Muscle of leg (tissue), 11 donors: ENCODE measurements around the gene LMF1. TPM values are rescaled to one million over a fixed set of nuclear protein-coding genes. Genes with fewer than 3 reads are reported as not detected.

Source experiments
- DNase-seq: peaks from one replicate; pipeline ENCODE4 v3.0.0; 2013
- H3K27ac ChIP-seq: one replicate; pipeline ENCODE4 v1.5.1; 2013; ENCODE audit warnings: mild to moderate bottlenecking, low read length, control low read depth
- H3K27me3 ChIP-seq: one replicate; pipeline ENCODE4 v1.6.1; 2013; ENCODE audit warnings: low read length; ENCODE audit not compliant: control insufficient read depth, insufficient read depth
- H3K36me3 ChIP-seq: one replicate; pipeline ENCODE4 v1.6.1; 2013; ENCODE audit warnings: low read length; ENCODE audit not compliant: control insufficient read depth, insufficient read depth
- H3K4me1 ChIP-seq: one replicate; pipeline ENCODE4 v1.6.1; 2013; ENCODE audit warnings: low read length; ENCODE audit not compliant: control insufficient read depth, insufficient read depth
- H3K4me3 ChIP-seq: one replicate; pipeline ENCODE4 v1.5.1; 2013; ENCODE audit warnings: low read length, control low read depth
- H3K9me3 ChIP-seq: replicated peaks from 2 replicates; pipeline ENCODE4 v1.6.1; 2013; ENCODE audit warnings: low read depth, low read length; ENCODE audit not compliant: control insufficient read depth
- WGBS: methylation state at CpG from one replicate; pipeline ENCODE4 v1.1.5; 2013; ENCODE audit warnings: missing lambda C conversion rate; ENCODE audit not compliant: insufficient coverage; 5-methylcytosine and 5-hydroxymethylcytosine counted together
- polyA plus RNA-seq, 8 donors: library from polyadenylated mRNA; unstranded; fragments of 120-200 nt; gene quantifications; one replicate each; pipeline versions ENCODE4 v1.2.1 to v1.2.3, GENCODE V29; 2013; ENCODE audit warnings: inconsistent platforms in 1 of 8, low replicate concordance in 1 of 8; ENCODE audit not compliant: insufficient read length in 8 of 8, insufficient read depth in 1 of 8
- total RNA-seq: library from RNA; stranded (reverse); fragments of 120-200 nt; gene quantifications from one replicate; pipeline ENCODE4 v1.2.4, GENCODE V29; 2013

Gene LMF1
- total and polyA plus RNA-seq, 9 donors, result 8.7 to 14.1 (median 10.2) TPM

- Histone ChIP-seq H3K36me3 (no peaks in the 10 kb centered on the region), H3K27ac (no peak overlapping the region), H3K27me3 (peaks cover 10% of the 10 kb centered on the region), H3K4me1 (peaks cover 22% of the 10 kb centered on the region), H3K4me3 (no peak overlapping the region), H3K9me3 (peaks cover 23% of the 10 kb centered on the region)
- 93% methylated on average over 2 of the region's 4 CpGs for WGBS
- DNase-seq, result no peak
These were observed 134.6 kb downstream of the LMF1 start for GRCh38 chr16:836221-836620.

DNA sequence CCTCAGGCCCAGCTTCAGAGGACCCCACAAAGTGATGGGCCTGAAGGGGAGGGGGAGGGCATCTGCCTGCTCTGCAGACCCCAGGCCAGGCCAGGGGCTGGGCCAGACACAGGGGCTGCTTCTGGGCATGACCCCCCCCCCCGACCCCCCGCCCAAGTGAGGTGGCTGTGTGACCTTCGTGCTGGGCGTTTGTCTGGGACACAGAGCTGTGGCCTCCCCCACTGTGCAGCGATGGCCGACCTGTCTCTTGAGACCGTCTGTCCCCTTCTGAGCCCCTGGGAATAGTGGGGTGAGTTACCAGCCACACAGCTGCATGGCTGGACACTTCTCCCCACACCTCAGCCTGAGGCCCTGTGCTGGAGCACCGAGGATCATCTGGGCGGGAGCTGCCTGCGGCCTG, 135.4 kb downstream of the LMF1 start:
- 96% methylated on average over 7 of the region's 10 CpGs for WGBS
- H3K27me3 ChIP-seq, result peaks cover 10% of the 10 kb centered on the region
- H3K4me3 ChIP-seq, result no peak overlapping the region
- DNase-seq, result no peak
- peaks cover 15% of the 10 kb centered on the region for H3K4me1 ChIP-seq
- H3K9me3 ChIP-seq, result peaks cover 23% of the 10 kb centered on the region
- no peak overlapping the region for H3K27ac ChIP-seq
- H3K36me3 ChIP-seq, result no peaks in the 10 kb centered on the region

GRCh38 chr16:833411-833810, 137.4 kb downstream of the LMF1 start:
- Histone ChIP-seq H3K27ac (no peak overlapping the region), H3K36me3 (no peaks in the 10 kb centered on the region), H3K4me1 (peaks cover 3% of the 10 kb centered on the region), H3K9me3 (peaks cover 23% of the 10 kb centered on the region), H3K27me3 (peaks cover 10% of the 10 kb centered on the region), H3K4me3 (no peak overlapping the region)
- WGBS, result 75% methylated on average over 12 of the region's 14 CpGs
- no peak for DNase-seq

DNA sequence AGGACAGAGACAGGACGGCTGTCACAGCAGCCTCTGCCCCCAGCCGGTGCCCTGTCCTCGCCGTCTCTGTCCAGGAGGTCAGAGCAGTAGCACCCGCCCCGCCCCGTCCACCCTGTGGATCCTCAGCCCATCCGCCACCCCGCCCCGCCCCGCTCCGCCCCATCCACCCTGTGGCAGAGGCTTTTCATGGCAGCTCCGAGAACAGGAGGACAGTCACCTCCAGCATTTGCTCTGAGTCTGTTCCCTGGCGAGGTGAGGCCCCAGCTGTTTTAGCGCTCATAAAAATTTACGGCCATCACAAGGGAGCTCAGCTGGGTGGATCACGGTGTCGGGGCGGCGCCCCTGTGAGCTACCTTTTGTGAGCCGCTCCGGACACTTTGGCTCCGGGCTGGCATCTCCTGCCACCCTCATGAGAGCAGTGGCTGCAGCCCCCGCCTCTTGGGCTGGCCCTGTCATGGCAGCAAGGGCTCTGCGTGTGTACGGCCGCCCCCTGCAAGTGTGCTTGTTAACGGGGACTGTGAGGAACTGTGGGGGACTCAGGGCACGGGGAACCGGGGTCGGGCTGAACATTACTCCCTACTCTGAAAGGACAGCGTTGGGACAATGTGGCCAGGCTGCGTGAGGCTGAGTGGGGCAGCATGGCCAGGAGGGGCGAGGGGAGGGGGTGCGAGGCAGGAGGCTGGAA, 138.0 kb downstream of the LMF1 start:
- no peak for DNase-seq
- peaks cover 23% of the 10 kb centered on the region for H3K9me3 ChIP-seq
- peaks cover 3% of the 10 kb centered on the region for H3K4me1 ChIP-seq
- no peaks in the 10 kb centered on the region for H3K36me3 ChIP-seq
- WGBS, result 28% methylated on average over 21 of the region's 35 CpGs
- no peak overlapping the region for H3K4me3 ChIP-seq
- peaks cover 10% of the 10 kb centered on the region for H3K27me3 ChIP-seq
- H3K27ac ChIP-seq, result no peak overlapping the region

DNA sequence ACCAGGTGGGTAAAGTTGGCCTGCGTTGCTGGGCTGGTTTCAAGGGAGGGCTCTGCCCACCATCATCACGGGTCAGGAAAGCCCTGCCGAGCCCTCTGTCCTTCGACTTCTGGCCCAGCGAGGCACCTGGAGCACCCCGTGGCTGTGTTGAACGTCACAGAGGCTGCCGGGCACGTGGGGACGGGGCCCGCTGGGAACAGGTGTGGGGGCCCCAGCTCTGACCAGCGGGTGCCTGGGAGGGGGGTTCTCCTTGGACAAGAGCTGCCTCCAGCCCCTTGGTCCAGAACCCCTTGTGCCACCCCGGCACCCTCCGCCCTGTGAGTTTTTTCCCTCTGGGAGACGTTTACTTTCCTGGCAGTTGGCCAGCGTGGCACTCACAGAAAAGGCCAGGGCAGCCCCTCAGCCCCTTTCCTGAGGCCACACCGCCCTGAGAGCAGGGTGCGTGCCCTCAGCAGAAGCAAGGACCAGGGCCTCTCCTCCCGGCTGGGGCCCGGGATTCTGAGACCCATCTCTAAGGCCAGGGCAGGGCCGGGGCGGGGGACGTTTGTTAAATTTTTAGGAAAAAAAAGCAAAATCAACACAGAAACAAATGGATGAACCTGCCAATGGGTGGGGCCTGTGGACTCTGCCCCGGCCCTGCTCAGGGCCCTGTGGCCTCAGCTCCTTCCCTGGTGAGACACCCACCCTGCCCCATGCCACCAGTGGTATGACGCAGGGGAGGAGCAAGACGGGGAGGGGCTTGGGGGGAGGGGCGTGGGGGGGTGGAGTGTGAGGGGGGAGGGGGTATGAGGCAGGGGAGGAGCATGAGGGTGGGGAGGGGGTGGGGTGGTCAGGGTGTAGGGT, 139.0 kb downstream of the LMF1 start:
- WGBS, result 87% methylated on average over 17 of the region's 27 CpGs
- Histone ChIP-seq H3K9me3 (peaks cover 19% of the 10 kb centered on the region), H3K4me1 (peaks cover 3% of the 10 kb centered on the region), H3K27me3 (peaks cover 10% of the 10 kb centered on the region), H3K27ac (no peak overlapping the region), H3K4me3 (no peak overlapping the region), H3K36me3 (no peaks in the 10 kb centered on the region)
- DNase-seq, result no peak

GRCh38 chr16:830871-831570, 139.8 kb downstream of the LMF1 start:
- WGBS, result 60% methylated on average over 20 of the region's 24 CpGs
- H3K4me1 ChIP-seq, result peaks cover 3% of the 10 kb centered on the region
- DNase-seq, result no peak
- H3K4me3 ChIP-seq, result no peak overlapping the region
- peaks cover 10% of the 10 kb centered on the region for H3K27me3 ChIP-seq
- no peaks in the 10 kb centered on the region for H3K36me3 ChIP-seq
- peaks cover 12% of the 10 kb centered on the region for H3K9me3 ChIP-seq
- no peak overlapping the region for H3K27ac ChIP-seq

GRCh38 chr16:830107-830870, 140.5 kb downstream of the LMF1 start:
- peaks cover 6% of the 10 kb centered on the region for H3K9me3 ChIP-seq
- H3K36me3 ChIP-seq, result no peaks in the 10 kb centered on the region
- no peak for DNase-seq
- peaks cover 16% of the 10 kb centered on the region for H3K27me3 ChIP-seq
- no peak overlapping the region for H3K4me3 ChIP-seq
- peaks cover 6% of the 10 kb centered on the region for H3K4me1 ChIP-seq
- WGBS, result 84% methylated on average over 41 of the region's 43 CpGs
- H3K27ac ChIP-seq, result no peak overlapping the region

- 98% methylated on average over 5 of the region's 17 CpGs for WGBS
- no peaks in the 10 kb centered on the region for H3K9me3 ChIP-seq
- no peaks in the 10 kb centered on the region for H3K36me3 ChIP-seq
- H3K27me3 ChIP-seq, result peaks cover 21% of the 10 kb centered on the region
- H3K4me1 ChIP-seq, result peaks cover 11% of the 10 kb centered on the region
- H3K4me3 ChIP-seq, result no peak overlapping the region
- no peak for DNase-seq
- no peak overlapping the region for H3K27ac ChIP-seq
These were observed 141.9 kb downstream of the LMF1 start for GRCh38 chr16:828891-829290.

- no peaks in the 10 kb centered on the region for H3K9me3 ChIP-seq
- peaks cover 14% of the 10 kb centered on the region for H3K27me3 ChIP-seq
- no peak for DNase-seq
- WGBS, result 83% methylated on average over 19 of the region's 24 CpGs
- H3K36me3 ChIP-seq, result no peaks in the 10 kb centered on the region
- peaks cover 11% of the 10 kb centered on the region for H3K4me1 ChIP-seq
- H3K27ac ChIP-seq, result no peak overlapping the region
- no peak overlapping the region for H3K4me3 ChIP-seq
These were observed 143.3 kb downstream of the LMF1 start for GRCh38 chr16:827513-827912.
